ENCODE measurements around the gene RASA4B.
"Not testable (repeated sequence)": the region's sequence is repeated elsewhere in the genome, so short reads cannot be mapped to it uniquely, and the experiment has no call there.

RASA4B gene

DNA sequence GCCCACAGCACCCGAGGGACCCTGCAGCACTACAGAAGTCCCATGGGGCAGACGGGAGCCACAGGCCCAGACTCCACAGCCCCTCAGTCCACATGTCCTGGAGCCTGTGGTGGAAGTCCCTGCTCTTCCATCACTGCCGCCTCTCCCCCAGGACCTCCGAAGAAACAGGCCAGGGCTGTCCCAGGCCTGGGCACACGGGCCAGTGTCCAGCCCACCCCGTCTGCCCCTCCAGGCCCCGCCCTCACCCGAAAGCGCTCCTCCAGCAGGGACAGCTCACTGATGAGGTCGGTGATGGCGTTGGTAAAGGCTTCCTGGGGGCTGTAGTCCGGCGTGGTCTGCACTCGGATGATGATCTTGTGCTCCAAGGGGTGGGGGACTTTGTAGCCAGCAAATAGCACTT is 43.5 kb downstream of the RASA4B start:
- DNase-seq (ENCODE audit: low spot score): not testable (repeated sequence)

- no peak for DNase-seq (ENCODE audit: low spot score)
Measured at GRCh38 chr7:102473271-102473991, 44.1 kb downstream of the RASA4B start.

DNA sequence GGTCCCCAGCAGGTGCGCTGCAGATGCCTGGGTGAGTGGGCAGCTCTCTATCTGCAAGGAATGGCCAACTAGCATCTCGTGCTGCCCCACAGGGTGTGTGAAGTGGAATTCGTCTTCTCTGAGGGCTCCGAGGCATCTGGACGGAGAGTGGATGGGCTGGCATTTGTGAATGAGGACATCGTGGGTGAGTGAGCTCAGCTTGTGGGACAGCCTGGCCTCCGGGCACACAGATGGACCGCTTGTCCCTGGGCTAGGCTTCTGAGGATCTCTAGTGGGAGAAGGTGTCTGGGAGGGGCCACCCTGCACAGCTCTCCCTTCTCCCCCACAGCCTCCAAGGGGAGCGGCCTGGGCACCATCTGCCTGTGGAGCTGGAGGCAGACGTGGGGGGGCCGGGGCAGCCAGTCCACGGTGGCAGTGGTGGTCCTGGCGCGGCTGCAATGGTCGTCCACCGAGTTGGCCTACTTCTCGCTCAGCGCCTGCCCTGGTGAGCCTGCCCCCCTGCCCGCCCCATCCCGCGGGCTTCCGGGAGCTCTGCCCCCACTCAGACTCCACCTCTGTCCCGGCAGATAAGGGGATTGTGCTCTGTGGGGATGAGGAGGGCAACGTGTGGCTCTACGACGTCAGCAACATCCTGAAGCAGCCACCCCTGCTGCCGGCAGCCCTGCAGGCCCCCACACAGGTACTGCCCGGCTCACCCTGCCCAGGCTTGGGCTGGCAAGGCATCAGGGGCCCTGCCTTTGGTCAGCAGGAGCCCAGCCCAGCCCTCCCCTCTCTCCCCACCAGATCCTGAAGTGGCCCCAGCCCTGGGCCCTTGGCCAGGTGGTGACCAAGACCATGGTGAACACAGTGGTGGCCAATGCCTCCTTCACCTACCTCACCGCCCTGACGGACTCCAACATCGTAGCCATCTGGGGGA is 45.2 kb downstream of the RASA4B start:
- DNase-seq (ENCODE audit: low spot score): no peak

DNA sequence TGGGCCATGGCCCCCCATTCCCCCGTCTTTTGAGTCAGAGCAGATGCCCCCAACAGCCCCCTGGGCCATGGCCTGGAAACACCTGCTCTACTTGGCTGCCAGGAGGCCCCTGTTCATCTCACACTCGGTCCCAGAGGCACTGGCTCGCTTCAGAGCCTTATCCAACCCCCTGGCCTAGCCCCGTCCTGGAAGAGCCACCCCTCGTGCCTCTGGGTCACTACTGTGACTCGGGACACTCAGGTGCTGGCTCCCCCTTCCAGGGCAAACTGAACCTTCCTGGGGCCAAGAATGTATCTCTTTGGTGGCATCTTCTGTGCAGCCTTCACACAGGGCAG is 45.8 kb downstream of the RASA4B start:
- DNase-seq (ENCODE audit: low spot score): no peak

DNA sequence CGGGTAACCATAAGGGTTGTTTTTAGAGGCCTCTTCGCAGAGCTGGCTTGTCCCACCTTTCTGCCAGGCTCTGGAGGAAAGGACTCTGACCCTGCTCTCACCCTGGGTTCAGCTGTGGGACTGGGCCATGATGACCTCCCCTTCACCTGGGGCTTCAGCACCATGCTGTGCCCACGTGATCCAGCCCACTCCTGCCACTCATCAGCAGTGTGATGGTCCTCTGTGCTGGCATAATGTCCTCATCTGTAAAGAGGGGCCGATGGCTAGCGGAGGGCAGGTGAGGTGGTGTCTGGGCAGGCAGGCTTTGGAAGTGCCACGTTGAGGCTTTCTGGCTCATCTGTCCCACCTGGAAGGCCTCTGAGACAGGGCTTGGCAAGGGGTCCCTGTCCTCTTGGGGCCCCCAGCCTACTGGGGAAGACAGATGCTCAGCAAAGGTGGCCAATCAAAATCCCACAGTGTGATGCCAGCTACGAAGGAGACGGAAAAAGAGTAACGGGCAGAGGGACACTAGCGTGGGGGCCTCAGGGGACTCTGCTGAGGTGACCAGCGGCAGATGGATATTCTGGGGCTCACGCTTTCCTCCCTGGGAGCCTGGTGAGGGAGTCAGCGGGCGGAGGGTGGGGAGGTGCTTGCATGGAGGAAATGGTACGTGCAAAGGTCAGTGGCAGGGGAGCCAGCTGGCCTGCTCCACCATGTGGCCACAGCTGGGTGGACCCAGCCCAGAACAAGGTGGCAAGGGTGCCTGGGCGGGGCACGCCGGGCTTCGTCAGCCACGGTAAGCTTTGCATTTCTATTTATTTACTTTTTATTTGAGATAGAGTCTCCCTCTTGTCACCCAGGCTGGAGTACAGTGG is 47.4 kb downstream of the RASA4B start:
- DNase-seq (ENCODE audit: low spot score): no peak

- DNase-seq (ENCODE audit: low spot score): no peak
Measured at GRCh38 chr7:102469351-102469971, 48.1 kb downstream of the RASA4B start.

DNA sequence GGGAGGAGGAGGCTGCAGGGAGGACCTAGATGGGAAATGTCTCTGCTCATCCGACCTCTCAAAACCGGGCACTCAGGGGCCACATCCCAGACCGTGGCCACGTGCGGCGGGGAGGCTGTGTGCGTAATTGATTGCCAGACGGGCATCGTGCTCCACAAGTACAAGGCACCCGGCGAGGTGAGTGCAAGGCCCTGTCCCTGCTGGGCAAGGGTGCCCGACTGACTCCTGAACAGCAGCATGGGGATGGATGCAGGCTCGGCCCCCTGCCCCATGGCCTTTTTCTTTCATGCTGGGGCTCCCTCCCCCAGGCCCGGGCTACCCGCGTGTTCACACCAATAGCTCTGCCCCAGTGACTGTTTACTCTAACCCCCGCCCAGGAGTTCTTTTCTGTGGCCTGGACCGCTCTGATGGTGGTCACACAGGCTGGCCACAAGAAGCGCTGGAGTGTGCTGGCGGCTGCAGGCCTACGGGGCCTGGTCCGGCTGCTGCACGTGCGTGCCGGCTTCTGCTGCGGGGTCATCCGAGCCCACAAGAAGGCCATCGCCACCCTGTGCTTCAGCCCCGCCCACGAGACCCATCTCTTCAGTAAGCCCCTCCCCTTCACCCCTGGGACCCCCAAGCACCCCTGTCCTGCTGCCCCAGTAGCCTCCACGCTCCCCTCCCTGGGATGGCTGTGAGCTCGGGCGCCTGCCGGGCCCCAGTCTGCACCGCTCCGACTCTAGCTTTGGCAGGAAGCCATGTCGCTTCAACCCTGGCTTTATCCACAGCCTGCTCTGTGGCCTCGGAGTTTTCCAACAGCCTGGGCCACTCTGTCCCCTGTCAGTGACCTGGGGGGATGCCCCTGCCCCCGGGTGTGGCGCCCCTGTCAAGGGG is 48.9 kb downstream of the RASA4B start:
- no peak for DNase-seq (ENCODE audit: low spot score)

DNA sequence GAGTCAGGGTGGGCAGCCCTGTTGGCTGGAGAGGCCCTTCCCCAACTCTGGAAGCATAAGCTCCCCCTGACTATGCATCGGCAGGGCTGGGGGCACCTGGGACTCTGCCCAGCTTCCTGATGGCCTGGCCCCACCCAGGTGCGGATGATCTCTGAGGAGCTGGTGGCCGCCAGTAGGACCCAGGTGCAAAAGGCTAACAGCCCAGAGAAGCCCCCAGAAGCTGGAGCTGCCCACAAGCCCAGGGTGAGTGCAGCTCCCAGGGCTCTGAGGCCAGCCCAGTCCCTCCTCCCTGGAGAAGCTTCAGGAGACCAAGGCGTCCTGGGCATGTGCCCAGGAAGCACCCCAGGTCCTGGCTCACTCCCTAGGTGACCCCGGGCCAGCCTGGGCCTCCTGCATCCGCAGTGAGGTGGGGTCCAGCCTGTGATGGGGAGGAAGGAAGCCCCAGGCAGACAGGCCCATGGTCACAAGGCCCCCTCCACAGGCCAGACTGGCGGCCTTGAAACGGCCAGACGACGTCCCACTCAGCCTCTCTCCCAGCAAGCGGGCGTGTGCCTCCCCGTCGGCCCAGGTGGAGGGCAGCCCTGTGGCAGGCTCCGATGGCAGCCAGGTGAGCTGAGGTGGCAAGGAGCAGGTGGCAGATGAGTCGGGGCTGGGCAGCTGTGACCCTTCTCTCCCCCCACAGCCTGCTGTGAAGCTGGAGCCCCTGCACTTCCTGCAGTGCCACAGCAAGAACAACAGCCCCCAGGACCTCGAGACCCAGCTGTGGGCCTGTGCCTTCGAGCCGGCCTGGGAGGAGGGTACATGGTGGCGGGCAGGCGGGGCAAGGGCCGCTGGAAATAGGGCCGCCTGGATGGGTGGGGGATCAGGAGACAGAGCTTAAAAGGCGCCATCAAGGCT is 49.7 kb downstream of the RASA4B start:
- DNase-seq (ENCODE audit: low spot score): no peak

DNA sequence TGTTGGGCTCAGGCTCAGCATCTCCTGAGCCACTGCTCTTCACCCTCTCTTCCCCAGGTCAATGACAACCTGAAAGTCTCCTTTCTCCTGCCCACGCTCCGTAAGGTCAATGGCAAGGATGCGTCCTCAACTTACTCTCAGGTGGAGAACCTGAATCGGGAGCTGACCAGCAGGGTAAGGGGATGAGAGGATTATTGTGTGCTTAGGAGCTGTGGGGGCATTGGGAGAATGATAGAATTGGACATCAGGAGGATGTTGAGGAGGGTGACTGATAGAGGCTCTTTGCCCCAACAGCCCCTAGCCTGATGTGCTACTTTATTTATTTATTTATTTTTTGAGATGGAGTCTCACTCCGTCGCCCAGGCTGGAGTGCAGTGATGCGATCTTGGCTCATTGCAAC is 51.5 kb downstream of the RASA4B start:
- no peak for DNase-seq (ENCODE audit: low spot score)

GRCh38 chr7:102464577-102465280 is 52.8 kb downstream of the RASA4B start, which contains the start of the genes ALKBH4 and LRWD1:
Gene ALKBH4, minus strand, starts transcription at chr7:102464863. Its CDS starts 27 bp downstream, at chr7:102464836.
Gene LRWD1, plus strand, starts transcription at chr7:102464984. Its CDS starts 97 bp downstream, at chr7:102465081.
- DNase-seq (ENCODE audit: low spot score): peak; percentile 94

DNA sequence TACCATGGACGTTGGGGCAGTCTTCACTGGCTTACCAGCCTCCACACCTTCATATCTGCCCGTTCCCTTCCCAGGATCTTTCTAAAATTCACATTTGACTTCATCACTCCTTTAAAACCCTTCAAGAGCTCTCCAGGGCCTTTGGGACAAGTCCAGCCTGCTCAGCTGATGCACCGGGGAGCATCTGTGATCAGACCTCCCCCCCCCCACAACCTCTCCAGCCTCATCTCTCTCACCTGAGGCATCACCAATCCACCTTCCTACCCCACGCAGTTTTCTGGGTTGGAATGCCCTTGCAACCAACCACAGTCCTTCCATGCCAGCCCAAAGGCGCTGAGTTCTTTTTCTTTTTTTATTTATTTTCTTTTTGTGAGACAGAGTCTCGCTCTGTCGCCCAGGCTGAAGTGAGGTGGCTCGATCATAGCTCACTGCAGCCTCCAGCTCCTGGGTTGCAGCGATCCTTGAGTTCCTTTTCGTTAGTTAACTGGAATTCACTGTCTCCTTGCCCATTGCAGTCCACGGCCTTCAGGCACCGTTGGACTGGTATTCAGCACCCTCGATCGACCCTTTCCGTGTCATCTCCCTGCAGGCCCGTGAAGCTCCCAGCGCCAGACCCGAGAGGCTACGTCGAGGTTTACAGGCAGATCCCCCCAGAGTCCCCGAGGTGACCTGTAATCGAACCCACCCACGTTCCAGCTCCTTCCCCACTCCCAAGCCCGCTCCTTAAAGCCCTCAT is 53.6 kb downstream of the RASA4B start:
- no peak for DNase-seq (ENCODE audit: low spot score)

GRCh38 chr7:102460467-102460866 is 57.1 kb downstream of the RASA4B start:
- DNase-seq (ENCODE audit: low spot score): no peak

DNA sequence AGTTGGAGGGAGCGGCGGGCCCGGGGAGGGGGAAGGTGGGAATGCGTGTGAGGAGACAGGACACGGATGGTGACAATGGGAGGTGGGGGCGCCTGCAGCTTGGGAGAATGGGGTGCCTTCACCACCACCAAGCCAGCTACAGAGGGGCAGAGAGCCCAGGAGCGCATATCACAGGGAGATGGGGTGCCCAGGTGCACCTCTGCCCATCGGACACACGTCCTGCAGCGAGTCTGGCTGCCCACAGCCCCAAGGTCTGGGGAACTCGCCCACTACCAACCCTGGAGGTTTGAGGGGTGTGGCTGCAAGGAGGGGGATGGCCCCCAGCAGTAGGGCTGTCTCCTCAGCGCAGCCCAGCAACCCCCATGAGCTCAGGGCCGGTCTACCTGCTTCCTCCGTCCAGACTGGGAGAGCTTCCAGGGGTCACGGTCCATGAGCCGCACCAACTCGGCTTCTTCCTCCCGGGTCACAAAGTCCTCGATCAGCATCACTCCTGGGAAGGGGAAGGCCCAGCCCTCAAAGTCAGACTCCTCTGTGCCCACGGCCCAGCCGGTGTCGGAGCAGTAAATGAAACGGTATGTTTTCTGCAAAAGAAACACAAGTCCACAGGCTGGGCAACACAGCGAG is 58.2 kb downstream of the RASA4B start:
- no peak for DNase-seq (ENCODE audit: low spot score)

DNA sequence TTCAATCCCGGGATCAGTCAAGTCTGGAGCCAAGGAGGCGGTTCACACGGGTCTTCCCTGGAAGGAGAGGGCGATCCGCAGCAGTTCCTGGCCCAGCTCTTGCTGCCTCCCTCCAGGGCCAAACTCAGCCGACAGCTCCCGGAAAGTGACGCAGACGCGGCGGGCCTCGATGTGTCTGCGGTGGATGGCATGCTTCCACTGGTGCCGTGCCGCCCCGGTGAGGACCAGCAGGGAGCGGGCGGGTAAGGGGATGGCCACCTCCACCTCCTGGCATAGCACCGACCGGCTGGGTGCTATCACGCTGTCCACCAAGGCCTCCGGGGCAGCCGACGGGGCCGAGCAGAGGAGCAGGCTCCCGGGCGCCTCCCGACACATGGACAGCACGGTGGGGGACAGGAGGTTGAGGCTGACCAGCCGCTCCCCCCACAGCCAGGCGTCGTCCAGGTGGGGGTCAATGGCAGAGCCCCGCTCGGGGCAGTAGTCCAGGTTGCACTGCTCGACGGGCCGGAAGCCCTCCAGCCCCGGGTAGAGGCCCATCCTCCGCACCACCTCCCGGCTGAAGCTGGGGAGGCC is 60.1 kb downstream of the RASA4B start:
- DNase-seq (ENCODE audit: low spot score): no peak

- no peak for DNase-seq (ENCODE audit: low spot score)
Measured at GRCh38 chr7:102456327-102456726, 61.2 kb downstream of the RASA4B start.

- DNase-seq (ENCODE audit: low spot score): no peak
Measured at GRCh38 chr7:102455596-102455995, 62.0 kb downstream of the RASA4B start.

DNA sequence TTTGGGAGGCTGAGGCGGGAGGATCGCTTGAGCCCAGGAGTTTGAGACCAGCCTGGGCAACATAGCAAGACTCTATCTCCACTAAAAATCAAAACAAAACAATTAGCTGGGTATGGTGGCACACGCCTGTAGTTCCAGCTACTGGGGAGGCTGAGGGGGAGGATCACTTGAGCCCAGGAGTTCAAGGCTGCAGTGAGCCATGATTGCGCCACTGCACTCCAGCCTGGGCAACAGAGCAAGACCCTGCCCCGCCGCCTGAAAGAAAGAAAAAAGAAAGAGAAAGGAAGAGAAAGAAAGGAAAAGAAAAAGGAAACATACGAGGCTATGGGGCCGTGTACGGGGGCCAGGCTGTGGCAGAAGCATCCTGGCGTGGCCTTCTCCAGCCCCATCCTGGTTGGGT is 62.6 kb downstream of the RASA4B start:
- DNase-seq (ENCODE audit: low spot score): not testable (repeated sequence)

DNA sequence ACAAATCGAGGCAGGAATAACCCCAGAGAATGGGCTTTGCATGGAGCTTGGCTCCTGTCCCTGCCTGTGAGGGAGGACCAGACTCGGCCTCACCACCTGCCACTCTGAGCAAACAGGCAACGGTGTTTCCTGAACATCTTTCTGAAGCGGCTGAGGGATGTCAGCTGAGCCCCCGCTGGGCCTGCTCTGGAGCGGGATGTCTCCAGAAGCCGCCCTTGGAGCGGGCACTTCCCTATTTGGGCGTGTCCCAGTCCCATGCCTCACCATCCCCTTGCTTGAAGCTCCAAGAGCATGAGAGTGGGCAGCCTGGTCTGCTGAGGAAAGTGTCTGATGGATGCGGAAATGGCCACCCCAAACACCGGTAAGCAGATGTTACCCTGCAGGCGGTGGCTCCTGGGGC is 63.1 kb downstream of the RASA4B start:
- DNase-seq (ENCODE audit: low spot score): no peak
